GM12878 (cell line): ENCODE measurements around the gene RAB30. TPM values are rescaled to one million over a fixed set of nuclear protein-coding genes. Genes with fewer than 3 reads are reported as not detected.

Experiments used
- ATAC-seq: fragments of 200-7000 bp; cut with Tn5 transposase; 3 replicates; pipeline ENCODE4 v1.9.1; 2020; ENCODE audit warnings: mild to moderate bottlenecking, moderate library complexity
- BruUV-seq: library from RNA; stranded (reverse); fragments of 400-500 nt; replicated peaks from 2 replicates; lab custom pipeline; 2021; lab: Mats Ljungman, UMichigan
- CTCF ChIA-PET: fragments of 300-600 bp; sonication (Branson Sonifier 250); formaldehyde crosslinking; extraction: SDS; loops from one replicate; lab custom pipeline; 2021; ENCODE audit warnings: inconsistent platforms; lab: Yijun Ruan, JAX
- POLR2A ChIA-PET: fragments of 350-600 bp; formaldehyde crosslinking; extraction: SDS; loops from one replicate; lab custom pipeline; 2021; ENCODE audit warnings: inconsistent platforms; lab: Charles Lee
- RAD21 ChIA-PET: fragments of 300-600 bp; sonication (Branson Sonifier 250); formaldehyde crosslinking; loops from one replicate; lab custom pipeline; 2023; ENCODE audit warnings: antibody characterized with exemption; ENCODE audit not compliant: unreplicated experiment; lab: Charles Lee
- SMC1A ChIA-PET: fragments of 300-600 bp; sonication (Branson Sonifier 250); formaldehyde crosslinking; loops from one replicate; lab custom pipeline; 2023; ENCODE audit not compliant: unreplicated experiment, uncharacterized antibody; lab: Charles Lee
- DNase-seq: peaks from one replicate; pipeline ENCODE4 v3.0.0-alpha.2; 2011; ENCODE audit warnings: low read depth, low spot score
- FAIRE-seq: peaks from 3 replicates; lab custom pipeline; 2011; peaks lifted over from hg19 to GRCh38; lab: Jason Lieb, UNC
- H2AFZ ChIP-seq: 2 replicates; pipeline ENCODE4 v1.6.0; 2011; ENCODE audit warnings: low read depth, low read length, control low read depth; ENCODE audit not compliant: control insufficient read depth
- H3K27ac ChIP-seq: 2 replicates; pipeline ENCODE4 v1.5.1; 2011; ENCODE audit warnings: control low read depth; ENCODE audit not compliant: control insufficient read depth, insufficient read depth
- H3K27me3 ChIP-seq, 2 experiments: replicated peaks in 1 of 2; 2 replicates each; pipeline versions ENCODE4 v1.6.0 to v1.6.1; 2011; ENCODE audit warnings: low read length in 1 of 2; ENCODE audit not compliant: control insufficient read depth in 2 of 2, insufficient read depth in 2 of 2
- H3K36me3 ChIP-seq, 2 experiments: 2 replicates each; pipeline ENCODE4 v1.5.1; 2011; ENCODE audit warnings: low read length in 1 of 2; ENCODE audit not compliant: control insufficient read depth in 2 of 2, insufficient read depth in 2 of 2
- H3K4me1 ChIP-seq: 2 replicates; pipeline ENCODE4 v1.6.1; 2011; ENCODE audit warnings: mild to moderate bottlenecking, low read length, moderate library complexity, mixed read lengths; ENCODE audit not compliant: control insufficient read depth, insufficient read depth
- H3K4me2 ChIP-seq: 2 replicates; pipeline ENCODE4 v1.6.0; 2011; ENCODE audit warnings: control low read depth; ENCODE audit not compliant: control insufficient read depth, insufficient read depth
- H3K4me3 ChIP-seq: fragments of 200-600 bp; sonication (generic); 2 replicates; pipeline ENCODE4 v1.5.1; 2016
- H3K79me2 ChIP-seq: 2 replicates; pipeline ENCODE4 v1.6.0; 2011; ENCODE audit warnings: low read length; ENCODE audit not compliant: control insufficient read depth, insufficient read depth
- H3K9ac ChIP-seq: 2 replicates; pipeline ENCODE4 v1.8.0; 2011; ENCODE audit warnings: low read length, control low read depth, mixed read lengths; ENCODE audit not compliant: control insufficient read depth, insufficient read depth
- H3K9me3 ChIP-seq: replicated peaks from 3 replicates; pipeline ENCODE4 v1.5.1; 2011; ENCODE audit warnings: mild to moderate bottlenecking, low read length; ENCODE audit not compliant: control insufficient read depth, insufficient read depth
- H4K20me1 ChIP-seq: 2 replicates; pipeline ENCODE4 v1.6.0; 2011; ENCODE audit not compliant: control insufficient read depth, insufficient read depth
- CREM ChIP-seq: IDR thresholded peaks from 2 replicates; pipeline ENCODE4 v1.6.1; 2014; ENCODE audit warnings: antibody characterized with exemption, low read depth
- EED ChIP-seq: sonication (generic); IDR thresholded peaks from 2 replicates; pipeline ENCODE4 v1.6.1; 2016; ENCODE audit warnings: antibody characterized with exemption, low read depth
- HDAC2 ChIP-seq: fragments of 200-600 bp; sonication (generic); IDR thresholded peaks from 2 replicates; pipeline ENCODE4 v1.6.1; 2017
- PAX8 ChIP-seq: fragments of 450-650 bp; IDR thresholded peaks from 2 replicates; pipeline ENCODE4 v1.6.1; 2017; ENCODE audit warnings: mild to moderate bottlenecking, moderate library complexity
- POU2F2 ChIP-seq: IDR thresholded peaks from 3 replicates; pipeline ENCODE4 v1.6.1; 2011; ENCODE audit warnings: low read depth, mild to moderate bottlenecking, low read length, borderline replicate concordance
- SUZ12 ChIP-seq: fragments of 200-600 bp; sonication (generic); IDR thresholded peaks from one replicate; pipeline ENCODE4 v1.6.1; 2018; ENCODE audit warnings: antibody characterized with exemption, mild to moderate bottlenecking; ENCODE audit not compliant: unreplicated experiment
- WGBS: methylation state at CpG from one replicate; pipeline ENCODE4 v1.1.6; 2016; ENCODE audit warnings: low lambda C conversion rate; ENCODE audit not compliant: insufficient replicate concordance, insufficient coverage; ENCODE audit errors: missing lambda C conversion rate; 5-methylcytosine and 5-hydroxymethylcytosine counted together
- in situ Hi-C: fragments of 300-500 bp; cut with MboI; formaldehyde crosslinking; loops from 9 replicates; pipeline ENCODE4 v1.14.3; 2018; ENCODE audit warnings: mixed read lengths
- intact Hi-C: fragments of 100-400 bp; cut with micrococcal nuclease; formaldehyde crosslinking; loops from one replicate; pipeline ENCODE4 v1.14.2; 2022; ENCODE audit not compliant: unreplicated experiment
- polyA plus RNA-seq, 11 experiments: library from polyadenylated mRNA; depleted of rRNA in 4 of 11; unstranded in 6 of 11; stranded (reverse) in 5 of 11; fragments of >200 nt; fragmentation: Nextera tagmentation in 4 of 11; fragmentation: Illumina TruSeq in 1 of 11; extraction: Ambion mirVana in 4 of 11; extraction: Trizol in 1 of 11; gene quantifications; 1 replicate in 1 of 11; 2 replicates in 10 of 11; pipeline versions ENCODE4 v1.2.1 to v1.2.3, GENCODE V29; 2011 to 2016; ENCODE audit warnings: inconsistent platforms in 2 of 11, missing spikeins in 2 of 11, low read depth in 1 of 11
- total RNA-seq, 4 experiments: library from RNA; depleted of rRNA in 3 of 4; stranded (reverse); fragments of >200 nt in 3 of 4; fragmentation: Illumina TruSeq in 1 of 4; extraction: Trizol in 1 of 4; gene quantifications; 2 replicates each; pipeline versions ENCODE4 v1.2.1 to v1.2.3, GENCODE V29; 2013 to 2021
- TF ChIP-seq, protein P1 (sequence below): fragments of 450-650 bp; IDR thresholded peaks from 2 replicates; pipeline ENCODE4 v1.6.1; 2017; ENCODE audit warnings: borderline replicate concordance

RAB30 gene
- total and polyA plus RNA-seq, 10 of the 15 experiments (the other 5 are each of a cell fraction or from before 2014, with no cell fraction given) = 9.8 to 26.7 (median 19.2) TPM

DNA sequence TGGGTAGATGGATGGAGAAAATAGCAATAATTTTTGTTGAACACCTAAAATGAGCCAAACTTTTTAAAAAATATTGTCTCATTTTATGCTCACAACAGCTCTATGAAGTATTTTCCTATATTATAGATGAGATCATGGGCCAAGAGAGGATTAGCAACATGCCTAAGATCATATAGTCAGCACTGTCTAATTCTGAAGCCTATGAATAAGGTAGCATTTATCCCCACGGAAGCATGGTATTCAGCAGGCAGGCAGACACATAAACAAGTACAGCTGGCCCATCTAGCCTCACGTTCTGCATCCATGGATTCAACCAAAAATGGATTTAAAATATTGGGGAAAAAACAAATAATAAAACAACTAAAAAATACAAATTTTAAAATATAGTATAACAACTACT is 21.9 kb upstream of the RAB30 start:
- POLR2A ChIA-PET = interaction anchor here (0.6 kb wide), 1 partner anchor 18 kb away, joined by 4 read pairs; no protein-coding TSS in a partner anchor
- ATAC-seq = no peak

More for the DNA sequence above, 21.9 kb upstream of the RAB30 start:
- no peaks in the 10 kb centered on the region for H3K79me2 ChIP-seq
- no peak for DNase-seq
- ChIA-PET CTCF (interaction anchor here (1.2 to 2.5 kb wide), 3 partner anchors 62 to 157 kb away, joined by 4 to 11 read pairs (median 4); partner anchors contain the start of gene PCF11), RAD21 (interaction anchor here (1.6 kb wide), 1 partner anchor 16 kb away, joined by 3 read pairs; no protein-coding TSS in a partner anchor), SMC1A (interaction anchor here (0.6 to 2.8 kb wide), 9 partner anchors 11 to 186 kb away, joined by 3 to 8 read pairs (median 4); no protein-coding TSS in a partner anchor)
- H3K9ac ChIP-seq = no peak overlapping the region
- no peaks in the 10 kb centered on the region for H3K27me3 ChIP-seq
- intact Hi-C loops (no loop called here), in situ Hi-C loops (no loop called here)
- no TSS peak for BruUV-seq
- no peak overlapping the region for H2AFZ ChIP-seq
- no peak overlapping the region for H3K27ac ChIP-seq
- no peaks in the 10 kb centered on the region for H3K36me3 ChIP-seq
- H3K4me3 ChIP-seq = no peak overlapping the region
- H3K4me2 ChIP-seq = no peak overlapping the region
- no peaks in the 10 kb centered on the region for H3K9me3 ChIP-seq
- H3K4me1 ChIP-seq = no peaks in the 10 kb centered on the region
- peak; percentile 23 for FAIRE-seq
- H4K20me1 ChIP-seq = no peaks in the 10 kb centered on the region
- 67% methylated on average over 2 of the region's 2 CpGs for WGBS
- TF ChIP-seq PAX8 = no peak
- no peak for TF ChIP-seq CREM
- TF ChIP-seq, protein P1, sequence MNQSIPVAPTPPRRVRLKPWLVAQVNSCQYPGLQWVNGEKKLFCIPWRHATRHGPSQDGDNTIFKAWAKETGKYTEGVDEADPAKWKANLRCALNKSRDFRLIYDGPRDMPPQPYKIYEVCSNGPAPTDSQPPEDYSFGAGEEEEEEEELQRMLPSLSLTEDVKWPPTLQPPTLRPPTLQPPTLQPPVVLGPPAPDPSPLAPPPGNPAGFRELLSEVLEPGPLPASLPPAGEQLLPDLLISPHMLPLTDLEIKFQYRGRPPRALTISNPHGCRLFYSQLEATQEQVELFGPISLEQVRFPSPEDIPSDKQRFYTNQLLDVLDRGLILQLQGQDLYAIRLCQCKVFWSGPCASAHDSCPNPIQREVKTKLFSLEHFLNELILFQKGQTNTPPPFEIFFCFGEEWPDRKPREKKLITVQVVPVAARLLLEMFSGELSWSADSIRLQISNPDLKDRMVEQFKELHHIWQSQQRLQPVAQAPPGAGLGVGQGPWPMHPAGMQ = no peak
- TF ChIP-seq POU2F2 = no peak
- no peak for TF ChIP-seq EED
- no peak for TF ChIP-seq SUZ12
- no peak for TF ChIP-seq HDAC2
